GM13977 (cell line): ENCODE measurements around the gene NEDD1.

ENCODE experiments used
- DNase-seq: peaks from one replicate; pipeline ENCODE4 v3.0.0; 2012; ENCODE audit warnings: low spot score
- in situ Hi-C: fragments of 300-500 bp; cut with MboI; formaldehyde crosslinking; loops from one replicate; pipeline ENCODE4 v1.12.0; 2022; ENCODE audit warnings: low sequenced_read_pairs, low pct_unique_long_range_greater_than_20kb, mixed read lengths, inconsistent platforms; ENCODE audit not compliant: unreplicated experiment
- TF ChIP-seq, protein P1 (sequence below): IDR thresholded peaks from 2 replicates; pipeline ENCODE4 v1.5.1; 2012; ENCODE audit warnings: mild to moderate bottlenecking, control low read depth; ENCODE audit not compliant: insufficient read depth; ENCODE audit errors: extremely low read depth, missing control alignments

Gene NEDD1

GRCh38 chr12:96994900-96995299, 87.8 kb downstream of the NEDD1 start:
- TF ChIP-seq, protein P1, sequence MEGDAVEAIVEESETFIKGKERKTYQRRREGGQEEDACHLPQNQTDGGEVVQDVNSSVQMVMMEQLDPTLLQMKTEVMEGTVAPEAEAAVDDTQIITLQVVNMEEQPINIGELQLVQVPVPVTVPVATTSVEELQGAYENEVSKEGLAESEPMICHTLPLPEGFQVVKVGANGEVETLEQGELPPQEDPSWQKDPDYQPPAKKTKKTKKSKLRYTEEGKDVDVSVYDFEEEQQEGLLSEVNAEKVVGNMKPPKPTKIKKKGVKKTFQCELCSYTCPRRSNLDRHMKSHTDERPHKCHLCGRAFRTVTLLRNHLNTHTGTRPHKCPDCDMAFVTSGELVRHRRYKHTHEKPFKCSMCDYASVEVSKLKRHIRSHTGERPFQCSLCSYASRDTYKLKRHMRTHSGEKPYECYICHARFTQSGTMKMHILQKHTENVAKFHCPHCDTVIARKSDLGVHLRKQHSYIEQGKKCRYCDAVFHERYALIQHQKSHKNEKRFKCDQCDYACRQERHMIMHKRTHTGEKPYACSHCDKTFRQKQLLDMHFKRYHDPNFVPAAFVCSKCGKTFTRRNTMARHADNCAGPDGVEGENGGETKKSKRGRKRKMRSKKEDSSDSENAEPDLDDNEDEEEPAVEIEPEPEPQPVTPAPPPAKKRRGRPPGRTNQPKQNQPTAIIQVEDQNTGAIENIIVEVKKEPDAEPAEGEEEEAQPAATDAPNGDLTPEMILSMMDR = no peak
- no peak for DNase-seq
- in situ Hi-C loops = loop anchor here (25.0 kb wide), 3 partner anchors 408 to 1392 kb away; no protein-coding TSS in a partner anchor

DNA sequence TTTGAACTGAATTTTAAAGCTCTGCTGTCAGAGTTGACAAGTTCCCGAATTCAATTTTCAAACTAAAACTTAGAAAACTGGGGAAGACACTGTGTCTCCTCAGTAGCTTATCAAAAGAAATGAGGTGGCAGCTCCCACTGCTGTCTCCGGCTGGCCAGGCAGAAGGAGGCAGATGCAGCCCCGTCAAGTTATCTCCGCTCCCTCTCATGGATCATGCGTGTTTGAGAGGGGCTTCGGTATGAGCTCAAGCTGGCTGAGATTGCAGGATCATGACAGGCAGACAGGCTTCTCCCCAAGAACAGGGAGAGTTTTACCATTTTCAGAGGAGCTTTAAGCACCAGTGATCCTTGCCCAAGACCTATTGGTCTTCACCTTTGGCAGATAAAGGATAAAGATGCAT, 88.8 kb downstream of the NEDD1 start:
- in situ Hi-C loops = loop anchor here (25.0 kb wide), 3 partner anchors 409 to 1391 kb away; no protein-coding TSS in a partner anchor
- DNase-seq = no peak
- TF ChIP-seq, protein P1 = no peak

DNA sequence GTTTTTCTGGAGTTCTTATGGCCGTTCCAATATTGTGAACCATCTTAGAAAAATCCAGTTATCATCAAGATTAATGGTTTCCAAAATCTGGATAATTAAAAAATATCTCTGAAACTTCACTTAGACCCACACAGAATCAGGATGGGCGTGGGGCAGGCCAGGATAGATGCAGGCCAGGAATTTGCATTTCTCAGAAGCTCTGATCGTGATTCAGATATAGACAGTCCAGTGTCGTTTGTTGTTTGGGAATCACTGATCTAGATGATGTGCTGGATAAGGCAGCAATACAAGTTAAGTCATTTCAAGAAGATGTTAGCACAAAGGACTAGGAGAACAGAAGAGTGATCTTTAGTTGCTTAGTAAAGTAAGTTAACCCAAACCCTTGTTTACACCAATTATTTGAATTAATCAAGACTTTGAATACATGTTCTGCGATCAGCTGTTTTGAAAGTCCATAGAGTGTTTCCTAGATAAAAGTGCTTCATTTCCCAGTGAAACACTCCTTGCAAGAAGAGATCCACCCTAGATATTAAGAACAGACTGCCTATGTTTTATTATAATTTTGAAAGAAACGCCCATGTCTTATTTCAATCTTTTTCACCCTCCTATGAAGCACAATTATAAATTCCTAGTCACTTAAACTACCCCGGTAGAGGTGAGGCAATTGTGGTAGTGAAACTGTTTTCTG, 90.9 kb downstream of the NEDD1 start:
- TF ChIP-seq, protein P1 = no peak
- in situ Hi-C loops = loop anchor here (25.0 kb wide), 3 partner anchors 411 to 1389 kb away; no protein-coding TSS in a partner anchor
- DNase-seq = no peak

GRCh38 chr12:97003276-97003675, 96.2 kb downstream of the NEDD1 start:
- DNase-seq = no peak
- TF ChIP-seq, protein P1 = no peak
- in situ Hi-C loops = no loop called here
